Karpas-422 (cell line): ENCODE measurements around the gene TIMD4. TPM values are rescaled to one million over a fixed set of nuclear protein-coding genes. Genes with fewer than 3 reads are reported as not detected.

Experiments used
- DNase-seq: peaks from one replicate; pipeline ENCODE4 v3.0.0-alpha.2; 2015
- H2AFZ ChIP-seq: fragments of 200-600 bp; sonication (generic); 2 replicates; pipeline ENCODE4 v1.6.1; 2014; ENCODE audit warnings: antibody characterized with exemption, low read length, mixed read lengths
- H3K27ac ChIP-seq: fragments of 200-600 bp; sonication (generic); 2 replicates; pipeline ENCODE4 v1.5.1; 2014; ENCODE audit warnings: mild to moderate bottlenecking, low read length, moderate library complexity
- H3K27me3 ChIP-seq: fragments of 200-600 bp; sonication (generic); 2 replicates; pipeline ENCODE4 v1.6.1; 2014; ENCODE audit warnings: low read length, mixed read lengths
- H3K36me3 ChIP-seq: fragments of 200-600 bp; sonication (generic); 2 replicates; pipeline ENCODE4 v1.6.1; 2014; ENCODE audit warnings: low read length, mixed read lengths; ENCODE audit not compliant: insufficient read depth
- H3K4me1 ChIP-seq: fragments of 200-600 bp; sonication (generic); 2 replicates; pipeline ENCODE4 v1.6.1; 2014; ENCODE audit warnings: mild to moderate bottlenecking, low read length, mixed read lengths
- H3K4me2 ChIP-seq: fragments of 200-600 bp; sonication (generic); 2 replicates; pipeline ENCODE4 v1.6.1; 2014; ENCODE audit warnings: low read length, low read depth, mild to moderate bottlenecking; ENCODE audit not compliant: poor library complexity, severe bottlenecking
- H3K4me3 ChIP-seq: fragments of 200-600 bp; sonication (generic); 2 replicates; pipeline ENCODE4 v1.5.1; 2014; ENCODE audit warnings: mild to moderate bottlenecking, antibody characterized with exemption, low read length, mixed read lengths
- H3K79me2 ChIP-seq: fragments of 200-600 bp; sonication (generic); 2 replicates; pipeline ENCODE4 v1.6.1; 2014; ENCODE audit warnings: mild to moderate bottlenecking, low read length, mixed read lengths
- H3K9ac ChIP-seq: fragments of 200-600 bp; sonication (generic); 2 replicates; pipeline ENCODE4 v1.6.0; 2014; ENCODE audit warnings: low read length
- H3K9me2 ChIP-seq: fragments of 200-600 bp; sonication (generic), shearing (Covaris generic); replicated peaks from 2 replicates; pipeline ENCODE4 v1.6.0; 2014; ENCODE audit warnings: mild to moderate bottlenecking, low read length, moderate library complexity; ENCODE audit not compliant: insufficient read depth
- H3K9me3 ChIP-seq: fragments of 300-700, 200-600 bp; sonication (generic); 2 replicates; pipeline ENCODE4 v1.6.1; 2014; ENCODE audit warnings: low read length, mixed read lengths
- H4K20me1 ChIP-seq: fragments of 200-600 bp; sonication (generic); 2 replicates; pipeline ENCODE4 v1.6.1; 2014; ENCODE audit warnings: mild to moderate bottlenecking, antibody characterized with exemption, low read length, low read depth; ENCODE audit not compliant: insufficient read depth
- total RNA-seq: library from RNA; depleted of rRNA; stranded (reverse); fragments of >200 nt; shearing (Covaris generic); gene quantifications from 2 replicates; pipeline ENCODE4 v1.2.3, GENCODE V29; 2014; ENCODE audit warnings: low replicate concordance

The TIMD4 gene
- total RNA-seq, 1 experiment from 2014 or later: not detected

DNA sequence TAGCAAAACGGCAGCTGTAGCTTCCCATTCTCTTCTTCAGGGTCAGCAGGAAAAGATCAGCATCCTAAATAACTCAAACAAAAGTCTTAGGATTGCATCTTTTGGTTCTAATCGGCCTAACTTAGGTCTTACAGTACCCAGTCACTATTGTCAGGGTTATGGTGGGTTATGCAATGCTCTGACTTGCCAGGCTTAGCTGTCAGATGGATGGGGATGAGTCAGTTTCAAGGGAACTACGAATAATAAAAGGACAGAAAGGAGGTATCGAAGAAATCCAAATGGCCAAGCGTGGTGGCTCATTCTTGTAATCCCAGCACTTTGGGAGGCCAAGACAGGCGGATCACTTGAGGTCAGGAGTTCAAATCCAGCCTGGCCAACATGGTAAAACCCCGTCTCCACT, 66.5 kb downstream of the TIMD4 start:
- Histone ChIP-seq H3K27me3 (no peaks in the 10 kb centered on the region), H3K9ac (no peak overlapping the region), H3K27ac (no peak overlapping the region), H3K4me2 (no peak overlapping the region), H3K36me3 (no peaks in the 10 kb centered on the region), H3K9me3 (no peaks in the 10 kb centered on the region), H2AFZ (no peak overlapping the region), H3K9me2 (no peaks in the 10 kb centered on the region), H3K4me1 (no peaks in the 10 kb centered on the region), H3K79me2 (no peaks in the 10 kb centered on the region), H3K4me3 (no peak overlapping the region), H4K20me1 (no peaks in the 10 kb centered on the region)
- no peak for DNase-seq

- H3K9me3 ChIP-seq: no peaks in the 10 kb centered on the region
- H3K4me2 ChIP-seq: no peak overlapping the region
- H3K9me2 ChIP-seq: no peaks in the 10 kb centered on the region
- H3K27ac ChIP-seq: no peak overlapping the region
- H3K4me3 ChIP-seq: no peak overlapping the region
- H3K9ac ChIP-seq: no peak overlapping the region
- H3K36me3 ChIP-seq: no peaks in the 10 kb centered on the region
- H4K20me1 ChIP-seq: no peaks in the 10 kb centered on the region
- H3K79me2 ChIP-seq: no peaks in the 10 kb centered on the region
- no peaks in the 10 kb centered on the region for H3K4me1 ChIP-seq
- DNase-seq: no peak
- H2AFZ ChIP-seq: no peak overlapping the region
- no peaks in the 10 kb centered on the region for H3K27me3 ChIP-seq
These were observed 69.5 kb downstream of the TIMD4 start for GRCh38 chr5:156893517-156893916.

DNA sequence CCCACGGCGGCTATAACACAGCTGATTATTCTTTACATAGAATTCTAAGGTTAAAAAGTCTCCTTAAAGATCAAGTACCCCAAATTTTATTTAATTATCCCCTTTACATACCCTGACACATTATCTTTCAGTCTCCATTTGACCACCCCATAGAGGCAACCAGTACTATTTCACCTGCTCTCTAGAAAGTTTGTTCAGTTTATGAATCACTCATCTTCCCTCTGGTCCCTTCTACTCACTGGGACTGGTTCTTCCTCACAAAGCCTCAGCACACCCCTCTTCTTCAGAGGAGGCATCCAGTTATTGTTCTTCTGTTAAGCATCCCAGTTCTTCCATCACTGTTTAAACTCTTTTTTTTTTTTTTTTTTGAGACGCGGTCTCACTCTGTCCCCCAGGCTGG, 70.2 kb downstream of the TIMD4 start:
- H3K4me2 ChIP-seq: no peak overlapping the region
- H3K9me2 ChIP-seq: no peaks in the 10 kb centered on the region

DNA sequence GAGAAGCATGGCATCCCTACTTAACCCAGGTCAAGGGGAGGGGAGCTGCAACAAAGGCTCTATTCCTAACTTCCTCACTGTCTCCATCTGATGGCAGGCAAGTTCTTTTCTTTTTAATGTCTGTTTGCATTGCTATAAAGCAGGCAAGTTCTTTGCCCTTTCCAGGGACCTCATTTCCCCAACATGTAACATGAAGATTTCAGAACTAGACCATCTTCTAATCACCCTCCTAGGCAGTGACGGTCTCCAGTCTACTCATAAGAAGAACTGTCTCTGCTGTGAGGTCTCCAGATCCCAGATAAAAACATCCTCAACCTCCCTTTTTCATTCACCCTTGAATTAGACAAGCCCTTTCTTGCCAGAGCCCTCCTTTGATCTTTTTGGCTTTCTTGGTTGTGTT, 70.8 kb downstream of the TIMD4 start:
- no peaks in the 10 kb centered on the region for H3K9me3 ChIP-seq
- H3K9ac ChIP-seq: no peak overlapping the region
- H2AFZ ChIP-seq: 0 out of 2 replicates have a peak overlapping the region, but pooled peaks have one; percentile 5
- H3K27ac ChIP-seq: no peak overlapping the region
- no peaks in the 10 kb centered on the region for H3K4me1 ChIP-seq
- H3K9me2 ChIP-seq: no peaks in the 10 kb centered on the region
- H3K36me3 ChIP-seq: no peaks in the 10 kb centered on the region
- H3K4me3 ChIP-seq: no peak overlapping the region
- DNase-seq: no peak
- no peaks in the 10 kb centered on the region for H3K79me2 ChIP-seq
- H3K4me2 ChIP-seq: no peak overlapping the region
- H4K20me1 ChIP-seq: no peaks in the 10 kb centered on the region
- no peaks in the 10 kb centered on the region for H3K27me3 ChIP-seq

More for the DNA sequence above, 70.2 kb downstream of the TIMD4 start:
- no peak overlapping the region for H2AFZ ChIP-seq
- H3K27me3 ChIP-seq: no peaks in the 10 kb centered on the region
- no peaks in the 10 kb centered on the region for H3K79me2 ChIP-seq
- no peak overlapping the region for H3K9ac ChIP-seq
- DNase-seq: no peak
- no peak overlapping the region for H3K4me3 ChIP-seq
- no peaks in the 10 kb centered on the region for H3K36me3 ChIP-seq
- H4K20me1 ChIP-seq: no peaks in the 10 kb centered on the region
- H3K9me3 ChIP-seq: no peaks in the 10 kb centered on the region
- no peak overlapping the region for H3K27ac ChIP-seq
- H3K4me1 ChIP-seq: no peaks in the 10 kb centered on the region

GRCh38 chr5:156888520-156888919, 74.5 kb downstream of the TIMD4 start:
- Histone ChIP-seq H3K9me3 (no peaks in the 10 kb centered on the region), H3K4me2 (no peak overlapping the region), H3K9me2 (no peaks in the 10 kb centered on the region), H3K27ac (no peak overlapping the region), H3K9ac (no peak overlapping the region), H3K27me3 (no peaks in the 10 kb centered on the region), H3K4me3 (no peak overlapping the region), H4K20me1 (no peaks in the 10 kb centered on the region), H2AFZ (no peak overlapping the region), H3K4me1 (no peaks in the 10 kb centered on the region), H3K36me3 (no peaks in the 10 kb centered on the region), H3K79me2 (no peaks in the 10 kb centered on the region)
- DNase-seq: no peak

- Histone ChIP-seq H3K9ac (no peak overlapping the region), H3K27me3 (no peaks in the 10 kb centered on the region), H3K36me3 (no peaks in the 10 kb centered on the region), H4K20me1 (no peaks in the 10 kb centered on the region), H2AFZ (no peak overlapping the region), H3K27ac (no peak overlapping the region), H3K4me3 (no peak overlapping the region), H3K4me2 (no peak overlapping the region), H3K4me1 (no peaks in the 10 kb centered on the region), H3K9me3 (no peaks in the 10 kb centered on the region), H3K9me2 (no peaks in the 10 kb centered on the region), H3K79me2 (no peaks in the 10 kb centered on the region)
- DNase-seq: no peak
These were observed 79.6 kb downstream of the TIMD4 start for GRCh38 chr5:156883316-156883875.

DNA sequence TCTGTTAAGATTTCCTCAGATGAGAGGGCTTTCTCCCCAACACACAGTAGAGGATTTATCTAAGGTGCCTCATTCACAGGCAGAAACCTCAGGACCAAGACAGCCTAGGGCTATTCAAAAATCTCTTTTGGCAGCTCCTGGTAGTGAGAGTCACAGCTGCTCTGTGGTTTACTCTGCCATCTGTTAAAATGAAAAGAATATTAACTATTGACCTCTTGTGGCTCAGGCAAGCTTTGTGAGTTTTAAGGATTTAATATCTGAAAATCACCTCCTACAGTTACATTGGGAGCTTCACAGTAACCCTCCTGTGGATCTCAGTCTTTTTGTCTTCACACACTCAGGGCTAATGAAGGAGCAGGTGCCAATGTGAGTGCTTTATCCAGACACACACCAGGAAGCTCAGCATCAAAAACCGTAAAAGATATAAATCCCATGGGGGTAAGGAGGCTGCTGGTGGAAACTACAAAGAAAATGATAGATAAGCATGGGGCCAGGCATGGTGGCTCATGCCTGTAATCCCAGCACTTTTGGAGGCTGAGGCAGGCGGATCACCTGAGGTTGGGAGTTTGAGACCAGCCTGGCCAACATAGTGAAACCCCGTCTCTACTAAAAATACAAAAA, 83.3 kb downstream of the TIMD4 start:
- Histone ChIP-seq H3K27ac (no peak overlapping the region), H3K36me3 (no peaks in the 10 kb centered on the region), H3K4me3 (no peak overlapping the region), H3K9ac (no peak overlapping the region), H3K9me3 (no peaks in the 10 kb centered on the region), H3K9me2 (no peaks in the 10 kb centered on the region), H2AFZ (no peak overlapping the region), H3K27me3 (no peaks in the 10 kb centered on the region), H3K79me2 (no peaks in the 10 kb centered on the region), H3K4me2 (no peak overlapping the region), H3K4me1 (no peaks in the 10 kb centered on the region), H4K20me1 (no peaks in the 10 kb centered on the region)
- no peak for DNase-seq

DNA sequence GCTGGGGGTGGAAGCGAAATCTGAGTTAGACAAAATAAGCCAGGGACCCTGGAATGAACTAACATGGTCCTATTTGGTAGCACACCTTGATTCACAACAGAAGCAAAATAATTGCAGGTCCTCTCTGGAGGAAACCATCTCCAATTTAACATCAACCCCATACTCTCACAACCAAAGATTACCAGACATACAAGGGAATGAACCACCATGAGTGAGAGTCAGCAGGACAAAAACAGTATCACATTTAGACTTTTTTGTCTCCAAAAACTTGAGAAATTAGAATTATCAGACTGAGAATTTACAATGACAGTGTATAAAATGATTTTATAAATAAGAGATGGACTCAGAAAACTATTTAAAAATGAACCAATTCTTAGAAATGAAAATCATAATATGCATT, 91.8 kb downstream of the TIMD4 start:
- no peaks in the 10 kb centered on the region for H3K4me1 ChIP-seq
- H3K9me2 ChIP-seq: no peaks in the 10 kb centered on the region
- H3K79me2 ChIP-seq: no peaks in the 10 kb centered on the region
- no peak overlapping the region for H3K4me2 ChIP-seq
- H3K4me3 ChIP-seq: no peak overlapping the region
- H3K27ac ChIP-seq: no peak overlapping the region
- H3K9me3 ChIP-seq: no peaks in the 10 kb centered on the region
- no peaks in the 10 kb centered on the region for H3K36me3 ChIP-seq
- no peak overlapping the region for H3K9ac ChIP-seq
- no peak overlapping the region for H2AFZ ChIP-seq
- no peaks in the 10 kb centered on the region for H3K27me3 ChIP-seq
- no peaks in the 10 kb centered on the region for H4K20me1 ChIP-seq
- no peak for DNase-seq
